Measurements from ENCODE around the gene ITM2A. TPM values are rescaled to one million over a fixed set of nuclear protein-coding genes. Genes with fewer than 3 reads are reported as not detected.

ITM2A gene
- total RNA-seq, 1 donor from 2014 or later: 0.93 TPM

GRCh38 chrX:79409657-79410056 is 42.5 kb upstream of the ITM2A start:
- Mint-ChIP-seq H3K9me3 (no peaks in the 10 kb centered on the region), H3K4me1 (no peaks in the 10 kb centered on the region), H3K4me3 (no peak overlapping the region), H3K27ac (ENCODE audit: unreplicated experiment) (no peak overlapping the region), H3K27me3 (ENCODE audit: low read depth) (no peaks in the 10 kb centered on the region), H3K36me3 (ENCODE audit: low read depth) (peaks cover 4% of the 10 kb centered on the region)
- no peak for DNase-seq (ENCODE audit: low read depth, low spot score)
- TF ChIP-seq CTCF (conservative IDR thresholded peaks at IDR 0.05): no peak

GRCh38 chrX:79408623-79409322 is 41.6 kb upstream of the ITM2A start:
- H3K27me3 Mint-ChIP-seq (ENCODE audit: low read depth): no peaks in the 10 kb centered on the region
- H3K4me1 Mint-ChIP-seq: no peaks in the 10 kb centered on the region
- no peak for TF ChIP-seq CTCF (conservative IDR thresholded peaks at IDR 0.05)
- peaks cover 4% of the 10 kb centered on the region for H3K36me3 Mint-ChIP-seq (ENCODE audit: low read depth)
- no peak for DNase-seq (ENCODE audit: low read depth, low spot score)
- no peaks in the 10 kb centered on the region for H3K9me3 Mint-ChIP-seq
- H3K27ac Mint-ChIP-seq (ENCODE audit: unreplicated experiment): no peak overlapping the region
- H3K4me3 Mint-ChIP-seq: no peak overlapping the region

- H3K9me3 Mint-ChIP-seq: no peaks in the 10 kb centered on the region
- H3K27ac Mint-ChIP-seq (ENCODE audit: unreplicated experiment): no peak overlapping the region
- H3K36me3 Mint-ChIP-seq (ENCODE audit: low read depth): peaks cover 4% of the 10 kb centered on the region
- no peaks in the 10 kb centered on the region for H3K4me1 Mint-ChIP-seq
- no peak for TF ChIP-seq CTCF (conservative IDR thresholded peaks at IDR 0.05)
- H3K27me3 Mint-ChIP-seq (ENCODE audit: low read depth): no peaks in the 10 kb centered on the region
- no peak overlapping the region for H3K4me3 Mint-ChIP-seq
- no peak for DNase-seq (ENCODE audit: low read depth, low spot score)
These were observed 33.5 kb upstream of the ITM2A start for GRCh38 chrX:79400623-79401022.

GRCh38 chrX:79375340-79375739 is 8.2 kb upstream of the ITM2A start:
- no peaks in the 10 kb centered on the region for H3K36me3 Mint-ChIP-seq (ENCODE audit: low read depth)
- no peak overlapping the region for H3K27ac Mint-ChIP-seq (ENCODE audit: unreplicated experiment)
- no peaks in the 10 kb centered on the region for H3K27me3 Mint-ChIP-seq (ENCODE audit: low read depth)
- H3K4me1 Mint-ChIP-seq: no peaks in the 10 kb centered on the region
- no peak for TF ChIP-seq CTCF (conservative IDR thresholded peaks at IDR 0.05)
- DNase-seq (ENCODE audit: low read depth, low spot score): no peak
- peaks cover 7% of the 10 kb centered on the region for H3K9me3 Mint-ChIP-seq
- H3K4me3 Mint-ChIP-seq: no peak overlapping the region

GRCh38 chrX:79371640-79372039 is 4.5 kb upstream of the ITM2A start:
- no peak for TF ChIP-seq CTCF (conservative IDR thresholded peaks at IDR 0.05)
- H3K27ac Mint-ChIP-seq (ENCODE audit: unreplicated experiment): no peak overlapping the region
- no peak overlapping the region for H3K4me3 Mint-ChIP-seq
- H3K9me3 Mint-ChIP-seq: peaks cover 5% of the 10 kb centered on the region
- H3K27me3 Mint-ChIP-seq (ENCODE audit: low read depth): peaks cover 20% of the 10 kb centered on the region
- DNase-seq (ENCODE audit: low read depth, low spot score): no peak
- no peaks in the 10 kb centered on the region for H3K36me3 Mint-ChIP-seq (ENCODE audit: low read depth)
- H3K4me1 Mint-ChIP-seq: peaks cover 5% of the 10 kb centered on the region
